Central memory CD8-positive, alpha-beta T cell (primary cell): Measurements from ENCODE around the gene SCG2.

Experiments used
- ATAC-seq: fragments of 150-1000 bp; cut with Tn5 transposase; replicated peaks from 2 replicates; pipeline ENCODE4 v1.10.0; 2022; ENCODE audit warnings: mild to moderate bottlenecking, moderate FRiP score, moderate number of reproducible peaks; ENCODE audit not compliant: poor library complexity, severe bottlenecking; ENCODE audit errors: extremely low read depth
- DNase-seq, 2 donors: peaks; one replicate each; pipeline ENCODE4 v3.0.0; 2021; ENCODE audit warnings: low spot score in 2 of 2
- H3K27ac Mint-ChIP-seq: one replicate; pipeline ENCODE4 v1.8.0; 2022; ENCODE audit warnings: low read depth, mild to moderate bottlenecking, moderate library complexity, mixed read lengths
- H3K27me3 Mint-ChIP-seq: one replicate; pipeline ENCODE4 v1.8.0; 2022; ENCODE audit warnings: mixed read lengths
- H3K36me3 Mint-ChIP-seq: one replicate; pipeline ENCODE4 v1.8.0; 2022; ENCODE audit warnings: mild to moderate bottlenecking, moderate library complexity, mixed read lengths; ENCODE audit not compliant: insufficient read depth
- H3K4me1 Mint-ChIP-seq: one replicate; pipeline ENCODE4 v1.8.0; 2022; ENCODE audit warnings: mixed read lengths
- H3K4me3 Mint-ChIP-seq: one replicate; pipeline ENCODE4 v1.8.0; 2022; ENCODE audit warnings: mild to moderate bottlenecking, moderate library complexity, mixed read lengths
- H3K9me3 Mint-ChIP-seq: one replicate; pipeline ENCODE4 v1.8.0; 2022; ENCODE audit warnings: mixed read lengths

The SCG2 gene

GRCh38 chr2:223549215-223549614 lies 52.9 kb downstream of the SCG2 start:
- H3K36me3 Mint-ChIP-seq = no peaks in the 10 kb centered on the region
- H3K9me3 Mint-ChIP-seq = no peaks in the 10 kb centered on the region
- no peak for ATAC-seq
- H3K27me3 Mint-ChIP-seq = peaks cover 8% of the 10 kb centered on the region
- H3K4me3 Mint-ChIP-seq = no peak overlapping the region
- no peak overlapping the region for H3K27ac Mint-ChIP-seq
- H3K4me1 Mint-ChIP-seq = no peaks in the 10 kb centered on the region
- DNase-seq = no peak

- no peak for ATAC-seq
- H3K4me3 Mint-ChIP-seq = no peak overlapping the region
- no peaks in the 10 kb centered on the region for H3K36me3 Mint-ChIP-seq
- H3K4me1 Mint-ChIP-seq = no peaks in the 10 kb centered on the region
- peaks cover 8% of the 10 kb centered on the region for H3K27me3 Mint-ChIP-seq
- no peak for DNase-seq
- no peak overlapping the region for H3K27ac Mint-ChIP-seq
- H3K9me3 Mint-ChIP-seq = no peaks in the 10 kb centered on the region
Observed at GRCh38 chr2:223548194-223548593, 54.0 kb downstream of the SCG2 start.
